ENCODE measurements around the gene ARNT2.
"Not testable (repeated sequence)": the region's sequence is repeated elsewhere in the genome, so short reads cannot be mapped to it uniquely, and the experiment has no call there.

Gene ARNT2

DNA sequence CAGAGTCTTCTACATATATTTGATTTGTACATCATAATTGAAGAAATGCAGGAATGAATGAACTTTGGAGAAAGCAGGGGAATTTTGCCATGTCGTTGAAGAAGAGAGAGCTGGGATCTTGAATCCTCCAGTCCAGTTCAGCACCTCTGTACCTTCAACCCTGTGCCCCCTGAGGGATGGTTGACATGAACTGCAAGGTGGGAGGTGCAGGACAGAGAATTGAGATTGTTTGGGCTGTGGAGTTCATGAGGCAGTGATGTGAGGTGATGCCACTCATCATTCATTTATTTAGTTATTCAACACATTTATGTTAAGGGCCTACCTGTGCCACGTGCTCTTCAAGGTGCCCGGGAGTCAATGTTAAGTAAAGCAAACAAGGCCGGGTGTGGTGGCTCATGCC is 104.6 kb downstream of the ARNT2 start:
- Histone ChIP-seq H3K4me3 (IDR thresholded peaks at IDR 0.05; ENCODE audit: insufficient read depth, low read depth, low read length) (no peak overlapping the region), H3K4me1 (ENCODE audit: low read depth, poor library complexity, severe bottlenecking) (no peaks in the 10 kb centered on the region), H3K27me3 (ENCODE audit: insufficient read depth, low read depth) (no peaks in the 10 kb centered on the region), H3K9ac (no peak overlapping the region), H3K4me2 (no peak overlapping the region), H3K36me3 (ENCODE audit: insufficient read depth) (no peaks in the 10 kb centered on the region), H3K79me2 (ENCODE audit: insufficient read depth, low read depth) (no peaks in the 10 kb centered on the region), H2AFZ (ENCODE audit: low read depth) (no peak overlapping the region), H4K20me1 (ENCODE audit: insufficient read depth) (no peaks in the 10 kb centered on the region), H3K27ac (no peak overlapping the region)
- no peak for TF ChIP-seq CTCF (conservative IDR thresholded peaks at IDR 0.05; ENCODE audit: low read depth, low read length)

DNA sequence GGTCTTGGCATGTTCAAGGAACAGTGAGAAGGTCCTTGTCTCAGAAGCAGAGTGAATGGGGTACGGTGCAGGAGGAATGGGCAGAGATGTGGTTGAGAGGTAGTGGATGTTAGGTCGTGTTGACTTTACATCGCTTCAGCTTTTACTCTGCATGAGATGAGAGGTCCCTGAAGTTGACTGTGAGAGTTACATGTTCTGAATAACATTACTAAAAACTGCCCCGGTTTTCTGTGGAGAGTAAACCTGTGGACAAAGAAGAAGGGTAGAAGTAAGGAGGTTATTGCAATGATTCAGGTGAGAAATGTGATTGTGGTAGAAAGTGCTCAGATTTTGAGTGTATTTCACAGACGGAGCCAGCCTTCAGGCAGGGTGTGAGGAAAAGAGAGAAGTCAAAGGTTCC is 105.6 kb downstream of the ARNT2 start:
- H3K27ac ChIP-seq = no peak overlapping the region
- H4K20me1 ChIP-seq (ENCODE audit: insufficient read depth) = no peaks in the 10 kb centered on the region
- no peaks in the 10 kb centered on the region for H3K36me3 ChIP-seq (ENCODE audit: insufficient read depth)
- no peak overlapping the region for H2AFZ ChIP-seq (ENCODE audit: low read depth)
- H3K4me1 ChIP-seq (ENCODE audit: low read depth, poor library complexity, severe bottlenecking) = no peaks in the 10 kb centered on the region
- no peak overlapping the region for H3K4me2 ChIP-seq
- no peak for TF ChIP-seq CTCF (conservative IDR thresholded peaks at IDR 0.05; ENCODE audit: low read depth, low read length)
- H3K79me2 ChIP-seq (ENCODE audit: insufficient read depth, low read depth) = no peaks in the 10 kb centered on the region
- H3K9ac ChIP-seq = no peak overlapping the region
- no peak overlapping the region for H3K4me3 ChIP-seq (IDR thresholded peaks at IDR 0.05; ENCODE audit: insufficient read depth, low read depth, low read length)
- H3K27me3 ChIP-seq (ENCODE audit: insufficient read depth, low read depth) = no peaks in the 10 kb centered on the region

DNA sequence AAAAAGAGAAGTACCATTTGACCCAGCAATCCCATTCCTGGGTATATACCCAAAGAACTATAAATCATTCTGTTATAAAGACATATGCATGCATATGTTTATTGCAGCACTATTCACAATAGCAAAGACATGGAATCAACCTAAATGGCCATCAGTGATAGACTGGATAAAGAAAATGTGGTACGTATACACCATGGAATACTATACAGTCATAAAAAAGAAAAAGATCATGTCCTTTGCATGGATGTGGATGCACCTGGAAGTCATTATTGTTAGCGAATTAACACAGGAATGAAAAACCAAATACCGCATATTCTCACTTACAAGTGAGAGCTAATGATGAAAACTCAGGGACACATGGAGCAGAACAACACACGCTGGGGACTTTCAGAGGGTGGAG is 106.8 kb downstream of the ARNT2 start:
- not testable (repeated sequence) for H3K9ac ChIP-seq; H3K4me1 ChIP-seq (ENCODE audit: low read depth, poor library complexity, severe bottlenecking); H3K4me2 ChIP-seq; H3K27ac ChIP-seq; H4K20me1 ChIP-seq (ENCODE audit: insufficient read depth); H3K27me3 ChIP-seq (ENCODE audit: insufficient read depth, low read depth); H3K79me2 ChIP-seq (ENCODE audit: insufficient read depth, low read depth); H3K4me3 ChIP-seq (IDR thresholded peaks at IDR 0.05; ENCODE audit: insufficient read depth, low read depth, low read length); H3K36me3 ChIP-seq (ENCODE audit: insufficient read depth); H2AFZ ChIP-seq (ENCODE audit: low read depth)

- TF ChIP-seq CTCF (conservative IDR thresholded peaks at IDR 0.05; ENCODE audit: low read depth, low read length) = 0 out of 2 replicates have a peak, but pooled peaks have one; percentile 23
- H4K20me1 ChIP-seq (ENCODE audit: insufficient read depth) = no peaks in the 10 kb centered on the region
- H3K4me3 ChIP-seq (IDR thresholded peaks at IDR 0.05; ENCODE audit: insufficient read depth, low read depth, low read length) = no peak overlapping the region
- no peaks in the 10 kb centered on the region for H3K27me3 ChIP-seq (ENCODE audit: insufficient read depth, low read depth)
- H3K79me2 ChIP-seq (ENCODE audit: insufficient read depth, low read depth) = no peaks in the 10 kb centered on the region
- no peak overlapping the region for H2AFZ ChIP-seq (ENCODE audit: low read depth)
- H3K36me3 ChIP-seq (ENCODE audit: insufficient read depth) = no peaks in the 10 kb centered on the region
- H3K9ac ChIP-seq = no peak overlapping the region
- no peak overlapping the region for H3K27ac ChIP-seq
- H3K4me2 ChIP-seq = no peak overlapping the region
- H3K4me1 ChIP-seq (ENCODE audit: low read depth, poor library complexity, severe bottlenecking) = no peaks in the 10 kb centered on the region
Measured at GRCh38 chr15:80512726-80513660, 108.8 kb downstream of the ARNT2 start.

Measured in KMS-11 (cell line).